ENCODE data around the gene OTUD3.
"Not testable (repeated sequence)": the region's sequence is repeated elsewhere in the genome, so short reads cannot be mapped to it uniquely, and the experiment has no call there.

DNA sequence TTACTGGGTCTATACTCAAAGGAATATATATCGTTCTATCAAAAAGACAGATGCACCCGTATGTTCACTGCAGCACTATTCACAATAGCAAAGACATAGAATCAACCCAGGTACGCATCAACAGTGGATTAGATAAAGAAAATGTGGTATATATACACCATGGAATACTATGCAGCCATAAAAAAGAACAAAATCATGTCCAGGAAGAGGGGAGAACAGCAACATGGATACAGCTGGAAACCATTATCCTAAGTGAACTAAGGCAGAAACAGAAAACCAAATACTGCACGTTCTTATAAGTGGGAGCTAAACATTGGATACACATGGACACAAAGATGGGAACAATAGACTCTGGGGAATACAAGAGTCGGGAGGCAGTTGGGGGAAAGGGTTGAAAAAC lies 1.4 kb upstream of the OTUD3 start:
- TF ChIP-seq, protein P1, sequence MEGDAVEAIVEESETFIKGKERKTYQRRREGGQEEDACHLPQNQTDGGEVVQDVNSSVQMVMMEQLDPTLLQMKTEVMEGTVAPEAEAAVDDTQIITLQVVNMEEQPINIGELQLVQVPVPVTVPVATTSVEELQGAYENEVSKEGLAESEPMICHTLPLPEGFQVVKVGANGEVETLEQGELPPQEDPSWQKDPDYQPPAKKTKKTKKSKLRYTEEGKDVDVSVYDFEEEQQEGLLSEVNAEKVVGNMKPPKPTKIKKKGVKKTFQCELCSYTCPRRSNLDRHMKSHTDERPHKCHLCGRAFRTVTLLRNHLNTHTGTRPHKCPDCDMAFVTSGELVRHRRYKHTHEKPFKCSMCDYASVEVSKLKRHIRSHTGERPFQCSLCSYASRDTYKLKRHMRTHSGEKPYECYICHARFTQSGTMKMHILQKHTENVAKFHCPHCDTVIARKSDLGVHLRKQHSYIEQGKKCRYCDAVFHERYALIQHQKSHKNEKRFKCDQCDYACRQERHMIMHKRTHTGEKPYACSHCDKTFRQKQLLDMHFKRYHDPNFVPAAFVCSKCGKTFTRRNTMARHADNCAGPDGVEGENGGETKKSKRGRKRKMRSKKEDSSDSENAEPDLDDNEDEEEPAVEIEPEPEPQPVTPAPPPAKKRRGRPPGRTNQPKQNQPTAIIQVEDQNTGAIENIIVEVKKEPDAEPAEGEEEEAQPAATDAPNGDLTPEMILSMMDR (IDR thresholded peaks at IDR 0.05), result not testable (repeated sequence)
- TF ChIP-seq POLR2A (IDR thresholded peaks at IDR 0.05), result not testable (repeated sequence)
